Fibroblast of mammary gland (primary cell): ENCODE data around the gene MUTYH.

Source experiments
- DNase-seq: peaks from one replicate; pipeline ENCODE4 v3.0.0-alpha.2; 2010; ENCODE audit warnings: low read depth
- H3K4me3 ChIP-seq: 2 replicates; pipeline ENCODE4 v1.5.1; 2011; ENCODE audit warnings: low read depth, mild to moderate bottlenecking, low read length, moderate library complexity; ENCODE audit not compliant: control insufficient read depth
- CTCF ChIP-seq: conservative IDR thresholded peaks from 2 replicates; pipeline ENCODE4 v1.5.1; 2011; ENCODE audit warnings: low read depth, low read length, inconsistent platforms; ENCODE audit not compliant: control insufficient read depth, insufficient read depth

Gene MUTYH

GRCh38 chr1:45380125-45380524, 39.9 kb upstream of the MUTYH start:
- H3K4me3 ChIP-seq, result no peak overlapping the region
- TF ChIP-seq CTCF, result no peak
- DNase-seq, result no peak

DNA sequence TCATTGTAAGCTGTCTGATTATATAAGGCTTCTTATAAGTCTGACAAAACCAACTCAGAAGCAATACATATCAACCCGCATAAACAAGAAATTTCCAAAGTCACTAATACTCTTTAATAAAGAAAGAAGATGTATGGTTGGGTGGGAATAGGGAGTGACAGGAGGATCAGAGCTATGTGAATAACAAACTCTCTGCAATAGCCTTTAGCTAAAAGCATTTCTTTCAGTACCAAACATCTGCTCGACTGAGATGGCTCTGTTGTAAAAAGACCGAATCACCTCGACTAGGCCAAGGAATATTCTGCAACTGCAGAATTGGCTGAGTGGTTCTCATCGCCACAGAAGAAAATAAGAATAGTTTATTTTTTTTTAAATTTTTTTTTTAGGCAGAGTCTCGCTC, 39.3 kb upstream of the MUTYH start:
- no peak overlapping the region for H3K4me3 ChIP-seq
- DNase-seq, result no peak
- no peak for TF ChIP-seq CTCF

GRCh38 chr1:45378184-45378583, 37.9 kb upstream of the MUTYH start:
- no peak for TF ChIP-seq CTCF
- no peak for DNase-seq
- H3K4me3 ChIP-seq, result no peak overlapping the region

DNA sequence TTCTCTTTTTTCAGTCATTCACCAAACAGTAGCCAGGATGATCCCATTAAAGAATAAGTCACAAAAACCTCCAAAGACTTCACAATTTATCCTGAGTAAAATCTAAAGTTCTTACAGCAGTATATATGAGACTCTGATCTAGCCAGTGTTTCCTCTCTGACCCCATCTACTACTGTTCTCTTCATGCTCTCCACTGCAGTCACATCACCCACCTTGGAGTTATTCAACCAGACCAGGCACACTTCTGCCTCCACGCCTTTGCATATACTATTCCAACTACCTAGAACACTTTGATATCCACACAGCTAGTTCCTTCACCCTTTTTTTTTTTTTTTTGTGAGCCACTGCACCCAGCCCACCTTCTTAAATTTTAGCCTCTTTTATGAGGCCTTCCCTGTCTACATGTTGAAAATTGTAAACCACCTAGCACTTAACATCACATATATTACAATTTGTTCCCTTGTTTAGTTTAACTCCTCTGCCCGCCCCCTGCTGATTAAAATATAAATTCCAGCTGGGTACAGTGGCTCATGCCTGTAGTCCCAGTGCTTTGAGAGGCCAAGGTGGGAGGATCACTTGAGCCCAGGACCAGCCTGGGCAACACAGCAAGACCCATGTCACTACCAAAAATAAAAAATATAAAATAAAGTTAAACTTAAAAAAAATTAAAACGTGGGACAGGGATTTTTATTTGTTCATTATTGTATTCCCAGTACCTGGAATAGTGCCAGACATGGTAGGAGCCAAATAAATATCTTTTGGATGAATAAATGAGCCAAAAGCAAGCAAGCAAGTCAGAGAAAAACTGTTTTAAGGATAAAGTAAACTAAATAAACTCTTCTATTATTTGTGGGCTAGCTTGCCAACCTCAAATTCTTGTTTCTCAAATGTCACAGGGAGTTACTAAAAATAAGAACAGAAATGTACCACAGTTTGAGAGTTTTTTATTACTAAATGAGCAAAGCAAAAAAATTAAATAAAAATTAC, 35.2 kb upstream of the MUTYH start:
- no peak for DNase-seq
- no peak for TF ChIP-seq CTCF
- no peak overlapping the region for H3K4me3 ChIP-seq

DNA sequence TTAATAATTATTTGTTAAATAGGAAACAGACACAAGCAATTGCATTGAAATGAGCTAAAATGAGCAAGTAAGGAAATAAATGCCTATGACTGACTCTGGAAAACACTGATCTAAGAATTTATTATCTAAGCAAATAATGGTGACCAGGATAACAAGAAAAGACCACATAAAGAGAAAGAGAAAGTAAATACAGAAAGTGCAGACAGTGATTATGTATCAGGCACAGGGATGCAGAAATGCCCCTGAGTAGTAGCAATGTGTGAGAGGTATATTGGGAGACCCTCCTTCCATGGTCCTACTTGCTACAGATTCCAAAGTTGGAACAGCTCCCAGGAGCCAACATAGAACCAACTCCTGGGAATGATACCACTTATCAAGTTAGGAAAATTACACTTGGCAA, 33.3 kb upstream of the MUTYH start:
- no peak overlapping the region for H3K4me3 ChIP-seq
- no peak for TF ChIP-seq CTCF
- DNase-seq, result no peak

GRCh38 chr1:45370575-45370974, 30.3 kb upstream of the MUTYH start:
- TF ChIP-seq CTCF, result no peak
- DNase-seq, result no peak
- H3K4me3 ChIP-seq, result no peak overlapping the region
